Activated T-cell treated with anti-CD3 and anti-CD28 coated beads, Interleukin-2, amount 50 U/mL, for 48 hours (primary cell): ENCODE data around the gene CASKIN1.
"Not testable (repeated sequence)": the region's sequence is repeated elsewhere in the genome, so short reads cannot be mapped to it uniquely, and the experiment has no call there.

Source experiments
- DNase-seq, 2 experiments: peaks; one replicate each; pipeline ENCODE4 v3.0.0-alpha.2; 2020

Gene CASKIN1, protein sequence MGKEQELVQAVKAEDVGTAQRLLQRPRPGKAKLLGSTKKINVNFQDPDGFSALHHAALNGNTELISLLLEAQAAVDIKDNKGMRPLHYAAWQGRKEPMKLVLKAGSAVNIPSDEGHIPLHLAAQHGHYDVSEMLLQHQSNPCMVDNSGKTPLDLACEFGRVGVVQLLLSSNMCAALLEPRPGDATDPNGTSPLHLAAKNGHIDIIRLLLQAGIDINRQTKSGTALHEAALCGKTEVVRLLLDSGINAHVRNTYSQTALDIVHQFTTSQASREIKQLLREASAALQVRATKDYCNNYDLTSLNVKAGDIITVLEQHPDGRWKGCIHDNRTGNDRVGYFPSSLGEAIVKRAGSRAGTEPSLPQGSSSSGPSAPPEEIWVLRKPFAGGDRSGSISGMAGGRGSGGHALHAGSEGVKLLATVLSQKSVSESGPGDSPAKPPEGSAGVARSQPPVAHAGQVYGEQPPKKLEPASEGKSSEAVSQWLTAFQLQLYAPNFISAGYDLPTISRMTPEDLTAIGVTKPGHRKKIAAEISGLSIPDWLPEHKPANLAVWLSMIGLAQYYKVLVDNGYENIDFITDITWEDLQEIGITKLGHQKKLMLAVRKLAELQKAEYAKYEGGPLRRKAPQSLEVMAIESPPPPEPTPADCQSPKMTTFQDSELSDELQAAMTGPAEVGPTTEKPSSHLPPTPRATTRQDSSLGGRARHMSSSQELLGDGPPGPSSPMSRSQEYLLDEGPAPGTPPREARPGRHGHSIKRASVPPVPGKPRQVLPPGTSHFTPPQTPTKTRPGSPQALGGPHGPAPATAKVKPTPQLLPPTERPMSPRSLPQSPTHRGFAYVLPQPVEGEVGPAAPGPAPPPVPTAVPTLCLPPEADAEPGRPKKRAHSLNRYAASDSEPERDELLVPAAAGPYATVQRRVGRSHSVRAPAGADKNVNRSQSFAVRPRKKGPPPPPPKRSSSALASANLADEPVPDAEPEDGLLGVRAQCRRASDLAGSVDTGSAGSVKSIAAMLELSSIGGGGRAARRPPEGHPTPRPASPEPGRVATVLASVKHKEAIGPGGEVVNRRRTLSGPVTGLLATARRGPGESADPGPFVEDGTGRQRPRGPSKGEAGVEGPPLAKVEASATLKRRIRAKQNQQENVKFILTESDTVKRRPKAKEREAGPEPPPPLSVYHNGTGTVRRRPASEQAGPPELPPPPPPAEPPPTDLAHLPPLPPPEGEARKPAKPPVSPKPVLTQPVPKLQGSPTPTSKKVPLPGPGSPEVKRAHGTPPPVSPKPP (N-terminal part only)

DNA sequence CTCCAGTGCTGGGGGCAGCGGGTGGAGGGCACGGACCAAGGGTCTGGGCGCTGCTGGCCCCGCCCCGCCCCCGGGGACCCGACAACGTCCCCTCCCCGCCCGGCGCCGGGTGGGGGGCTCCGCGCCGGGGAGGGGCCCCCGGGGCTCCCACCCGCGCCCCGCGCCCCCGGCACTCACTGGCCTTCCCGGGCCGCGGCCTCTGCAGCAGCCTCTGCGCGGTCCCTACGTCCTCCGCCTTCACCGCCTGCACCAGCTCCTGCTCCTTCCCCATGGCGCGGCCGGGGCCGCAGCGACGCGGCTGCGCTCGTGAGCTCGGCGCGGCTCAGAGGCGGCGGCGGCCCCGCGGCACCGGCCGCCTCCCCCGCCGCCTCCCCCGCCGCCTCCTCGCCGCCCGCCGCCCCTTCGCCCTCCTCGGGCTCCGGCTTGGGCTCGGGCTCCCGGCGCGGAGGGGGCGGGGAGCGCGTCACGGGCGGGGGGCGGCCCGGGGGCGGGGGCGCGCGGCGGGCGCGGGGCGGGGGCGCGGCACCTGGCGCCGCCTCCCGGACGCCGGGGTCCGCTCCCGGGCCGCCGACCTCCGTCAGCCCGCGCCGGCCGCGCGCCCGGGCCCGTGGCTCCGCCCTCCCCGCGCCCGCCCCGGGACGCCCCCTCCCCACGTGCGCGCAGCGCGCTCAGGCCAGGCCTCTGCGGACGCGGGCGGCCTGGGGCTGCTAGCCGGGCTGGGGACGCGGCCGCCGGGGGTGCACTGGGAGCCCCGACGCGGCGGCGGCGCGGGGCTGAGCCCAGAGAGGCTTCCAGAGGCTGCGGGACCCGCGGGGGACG lies at the start of gene CASKIN1:
TSS of gene CASKIN1 (minus strand) at position 444 of the 819 bp plus-strand sequence. CDS start at position 271, 173 bp downstream.
- no peak for DNase-seq

GRCh38 chr16:2244926-2245795 lies 48.8 kb upstream of the CASKIN1 start:
- no peak for DNase-seq

DNA sequence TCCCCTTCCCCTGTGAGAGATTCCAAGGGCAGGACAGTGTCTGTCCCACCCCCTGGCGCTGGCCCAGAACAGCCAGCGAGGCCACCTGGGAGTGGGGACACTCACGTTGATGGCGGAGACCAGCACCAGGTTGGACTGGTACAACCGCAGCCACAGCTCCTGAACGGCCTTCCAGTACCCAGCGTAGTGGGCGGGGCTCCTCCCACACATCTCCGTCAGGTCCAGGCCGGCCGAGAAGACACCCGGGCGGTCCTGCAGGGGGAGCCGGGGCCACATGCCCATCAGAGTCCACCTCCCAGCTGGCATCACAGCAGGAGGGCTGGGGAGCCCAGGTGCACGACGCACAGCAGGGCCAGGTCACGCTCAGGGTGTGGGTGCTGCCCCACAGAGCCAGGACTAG lies 47.9 kb upstream of the CASKIN1 start:
- no peak for DNase-seq

GRCh38 chr16:2243781-2244180 lies 47.4 kb upstream of the CASKIN1 start:
- DNase-seq, result no peak

DNA sequence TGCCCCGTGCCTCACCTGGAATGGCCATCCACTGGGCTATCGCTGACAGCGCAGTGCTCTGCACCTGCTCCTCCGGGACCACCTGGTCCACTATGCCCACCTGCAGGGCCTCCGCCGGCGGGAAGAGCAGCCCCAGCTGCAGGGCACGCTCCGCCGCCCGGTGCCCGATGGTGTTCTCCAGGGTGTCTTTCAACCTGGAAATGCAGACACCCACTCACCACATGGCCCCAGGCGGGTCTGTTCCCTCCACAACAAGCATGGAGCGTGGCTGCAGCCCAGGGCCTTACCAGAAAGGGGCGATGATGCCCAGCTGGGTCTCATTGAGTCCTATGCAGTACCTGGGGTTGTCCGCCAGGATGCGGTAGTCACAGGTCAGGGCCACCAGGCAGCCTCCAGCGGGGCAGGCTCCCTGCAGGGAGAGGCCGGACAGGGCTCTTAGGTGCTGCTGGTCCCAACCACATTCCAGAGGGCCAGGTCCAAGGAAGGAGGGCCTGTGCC lies 46.7 kb upstream of the CASKIN1 start:
- DNase-seq, result no peak

DNA sequence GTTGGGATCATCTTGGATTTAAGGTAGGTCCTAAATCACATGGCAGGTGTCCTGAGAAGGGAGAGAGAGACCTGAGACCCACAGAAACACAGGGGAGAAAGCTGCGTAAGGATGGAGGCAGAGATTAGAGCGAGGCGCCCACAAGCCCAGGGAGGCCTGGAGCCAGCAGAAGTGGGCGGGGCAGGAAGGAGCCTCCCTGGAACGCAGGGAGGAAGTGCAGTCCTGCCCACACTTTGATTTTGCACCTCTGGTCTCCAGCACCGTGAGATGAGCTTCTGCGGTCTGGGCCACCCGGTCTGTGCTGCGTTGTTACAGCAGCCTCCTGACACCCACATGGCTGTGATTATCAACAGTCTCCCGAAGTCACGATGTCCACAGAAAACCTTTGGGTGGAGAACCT lies 46.2 kb upstream of the CASKIN1 start:
- no peak for DNase-seq

GRCh38 chr16:2240331-2240730 lies 43.9 kb upstream of the CASKIN1 start:
- not testable (repeated sequence) for DNase-seq

GRCh38 chr16:2238838-2239675 lies 42.7 kb upstream of the CASKIN1 start:
- no peak for DNase-seq

DNA sequence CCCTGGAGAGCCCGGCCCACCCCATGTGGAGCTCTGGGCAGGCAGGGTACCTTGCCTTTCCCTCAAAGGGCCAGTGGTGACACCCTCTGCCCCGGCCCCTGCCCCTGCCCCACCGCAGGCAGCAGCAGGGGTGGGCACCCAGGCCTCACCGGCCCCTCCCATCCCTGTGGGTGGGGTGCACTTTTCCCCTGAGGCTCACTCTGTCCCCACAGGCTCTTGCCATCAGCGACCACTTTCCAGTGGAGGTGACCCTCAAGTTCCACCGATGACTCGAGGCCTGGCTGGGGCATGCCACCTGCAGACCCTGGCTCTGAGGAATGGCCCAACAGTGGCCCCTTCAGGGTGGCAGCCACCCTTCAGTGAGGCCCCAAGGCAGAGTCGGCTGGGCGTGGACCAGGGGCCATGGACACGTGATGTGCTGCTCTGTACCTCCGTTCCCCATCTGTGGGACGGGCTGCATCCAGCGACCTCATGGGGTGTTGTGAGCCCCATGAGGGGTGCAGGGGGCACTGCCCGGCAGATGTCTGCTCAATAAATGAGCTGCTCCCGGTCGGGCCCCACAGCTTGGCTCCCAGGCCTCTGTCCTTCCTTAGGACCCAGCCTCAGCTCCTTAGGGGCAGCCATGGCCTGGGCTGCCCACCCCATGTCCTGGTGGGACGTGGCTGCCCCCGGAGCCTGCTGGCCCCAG lies 41.9 kb upstream of the CASKIN1 start:
- no peak for DNase-seq

DNA sequence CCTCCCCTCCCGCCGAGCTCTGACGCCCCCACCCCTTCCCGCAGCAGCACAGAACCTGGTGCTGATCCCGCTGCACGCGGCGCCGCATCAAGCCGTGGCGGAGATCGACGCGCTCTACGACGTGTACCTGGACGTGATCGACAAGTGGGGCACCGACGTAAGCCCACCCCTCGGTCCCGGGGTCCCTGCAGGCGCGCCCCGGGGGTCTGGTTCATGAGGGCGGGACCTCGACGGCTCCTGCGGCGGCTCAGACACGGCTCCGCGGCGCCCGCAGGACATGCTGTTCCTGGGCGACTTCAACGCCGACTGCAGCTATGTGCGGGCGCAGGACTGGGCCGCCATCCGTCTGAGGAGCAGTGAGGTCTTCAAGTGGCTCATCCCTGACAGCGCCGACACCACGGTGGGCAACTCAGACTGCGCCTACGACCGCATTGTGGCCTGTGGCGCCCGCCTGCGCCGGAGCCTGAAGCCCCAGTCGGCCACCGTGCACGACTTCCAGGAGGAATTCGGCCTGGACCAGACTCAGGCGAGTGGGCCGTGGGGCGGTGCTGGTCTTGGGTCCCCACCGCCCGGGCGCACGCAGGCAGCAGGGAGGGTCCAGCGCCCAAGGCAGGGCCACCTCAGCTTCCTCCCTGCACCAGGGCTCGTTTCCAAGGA lies 41.2 kb upstream of the CASKIN1 start:
- DNase-seq, result no peak

GRCh38 chr16:2237102-2237482 lies 40.7 kb upstream of the CASKIN1 start:
- no peak for DNase-seq

DNA sequence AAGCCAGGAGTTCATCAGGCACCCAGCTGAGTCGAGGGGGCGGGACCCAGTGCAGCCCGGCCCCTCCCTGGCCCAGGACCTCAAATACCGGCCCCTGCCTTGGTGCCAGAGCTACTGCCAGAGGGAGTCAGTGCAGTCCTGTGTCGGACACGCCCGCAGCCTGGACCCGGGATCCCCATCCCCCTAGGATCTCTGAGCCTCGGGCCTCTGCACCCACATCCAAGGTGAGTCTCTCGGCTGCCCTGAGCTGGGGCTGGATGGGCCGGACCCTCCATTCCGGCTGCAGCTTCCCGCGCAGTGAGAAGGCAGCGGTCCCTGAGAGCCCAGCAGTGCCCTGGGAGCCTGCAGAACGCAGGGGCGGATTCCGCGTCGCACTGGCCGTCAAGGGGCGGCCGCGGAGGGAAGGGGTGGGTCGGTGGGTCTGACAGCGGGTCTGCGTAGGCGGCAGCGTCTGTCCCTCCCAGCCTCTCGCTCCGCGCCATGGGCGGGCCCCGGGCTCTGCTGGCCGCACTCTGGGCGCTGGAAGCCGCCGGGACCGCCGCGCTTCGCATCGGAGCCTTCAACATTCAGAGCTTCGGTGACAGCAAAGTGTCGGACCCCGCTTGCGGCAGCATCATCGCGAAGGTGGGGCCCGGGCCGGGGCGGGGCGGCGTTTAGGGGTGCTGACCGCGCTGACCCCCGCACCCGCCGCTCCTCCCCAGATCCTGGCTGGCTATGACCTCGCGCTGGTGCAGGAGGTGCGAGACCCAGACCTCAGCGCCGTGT lies 40.1 kb upstream of the CASKIN1 start, which contains the start of gene DNASE1L2:
TSS of gene DNASE1L2 (plus strand) at position 108 of the 765 bp plus-strand sequence. CDS start at position 481, 373 bp downstream.
- DNase-seq, result peak in 1 of 2 experiments; percentile 41

DNA sequence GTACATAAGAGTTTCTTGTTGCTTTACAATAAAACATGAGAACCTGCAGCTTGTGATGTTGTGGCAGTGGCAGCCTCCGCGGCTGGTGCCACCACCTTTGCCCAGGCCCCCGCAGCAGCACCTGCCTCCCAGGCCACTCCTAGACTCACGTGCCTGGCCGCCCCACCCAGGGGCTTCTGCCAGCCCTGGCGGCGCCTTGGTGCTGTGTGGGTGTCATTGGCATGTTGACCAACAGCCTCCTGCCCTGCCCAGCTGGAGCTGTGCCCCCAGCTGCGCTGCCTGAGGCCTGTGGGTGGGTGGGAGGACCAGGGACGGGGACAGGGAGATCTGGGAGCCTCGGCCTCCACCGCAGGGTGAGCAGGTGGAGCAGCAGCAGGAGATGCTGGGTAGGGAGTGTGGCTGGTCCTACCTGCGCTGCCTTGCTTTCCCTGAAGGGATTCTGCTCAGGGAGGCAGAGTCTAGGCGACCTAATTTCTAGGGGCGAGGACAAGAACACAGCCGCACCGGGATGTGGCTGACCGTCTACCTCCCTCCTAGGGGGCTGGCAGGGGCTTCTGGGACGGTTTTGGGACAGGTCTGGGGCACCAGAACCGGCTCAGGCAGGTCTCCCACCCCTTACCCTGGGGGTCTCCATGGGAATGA lies 39.4 kb upstream of the CASKIN1 start:
- no peak for DNase-seq

GRCh38 chr16:2235234-2235651 lies 38.8 kb upstream of the CASKIN1 start:
- no peak for DNase-seq

DNA sequence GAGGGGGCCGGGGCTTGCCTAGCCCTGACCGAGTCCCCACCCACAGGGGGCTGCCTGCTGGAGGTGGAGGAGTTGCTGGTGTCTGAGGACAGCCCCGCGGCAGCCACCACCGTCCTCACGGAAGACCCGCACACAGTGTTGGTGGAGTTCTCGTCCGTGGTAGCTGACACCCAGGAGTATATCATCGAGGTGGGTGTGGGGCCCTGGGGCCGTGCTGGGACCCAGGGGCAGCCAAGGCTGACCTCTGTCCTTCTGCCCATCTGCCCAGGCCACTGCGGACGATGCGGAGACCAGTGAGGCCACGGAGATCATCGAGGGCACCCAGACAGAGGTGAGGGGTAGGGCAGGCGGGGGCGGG lies 38.4 kb upstream of the CASKIN1 start:
- DNase-seq, result no peak

DNA sequence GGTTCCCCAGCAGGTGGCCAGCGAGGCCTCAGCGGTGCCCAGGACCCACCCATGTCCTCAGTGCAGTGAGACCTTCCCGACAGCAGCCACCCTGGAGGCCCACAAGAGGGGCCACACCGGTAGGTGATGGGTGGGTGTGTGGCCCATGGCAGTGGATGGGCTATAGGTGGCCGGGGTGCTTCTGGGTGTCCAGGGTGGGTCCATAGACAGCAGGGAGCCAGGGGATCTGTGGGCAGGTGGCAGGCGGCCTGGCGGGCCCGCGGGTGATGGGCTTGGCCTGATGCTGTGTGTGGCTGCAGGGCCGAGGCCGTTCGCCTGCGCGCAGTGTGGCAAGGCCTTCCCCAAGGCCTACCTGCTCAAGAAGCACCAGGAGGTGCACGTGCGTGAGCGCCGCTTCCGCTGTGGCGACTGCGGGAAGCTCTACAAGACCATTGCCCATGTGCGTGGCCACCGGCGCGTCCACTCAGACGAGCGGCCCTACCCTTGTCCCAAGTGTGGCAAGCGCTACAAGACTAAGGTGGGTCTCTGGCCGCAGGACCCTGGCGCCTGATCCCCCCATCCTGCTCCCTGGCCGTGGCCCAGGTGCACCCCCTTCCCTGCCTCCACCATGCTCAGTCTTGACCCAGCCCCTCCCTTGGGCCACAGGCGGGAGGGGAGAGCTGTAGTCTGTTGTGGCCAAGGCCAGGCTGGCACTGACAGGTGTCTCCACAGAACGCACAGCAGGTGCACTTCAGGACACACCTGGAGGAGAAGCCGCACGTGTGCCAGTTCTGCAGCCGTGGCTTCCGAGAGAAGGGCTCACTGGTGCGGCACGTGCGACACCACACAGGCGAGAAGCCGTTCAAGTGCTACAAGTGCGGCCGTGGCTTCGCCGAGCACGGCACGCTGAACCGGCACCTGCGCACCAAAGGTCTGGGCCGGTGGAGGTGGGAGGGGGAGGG lies 37.7 kb upstream of the CASKIN1 start:
- no peak for DNase-seq
